ENCODE data around the gene TPO.
"Not testable (repeated sequence)": the region's sequence is repeated elsewhere in the genome, so short reads cannot be mapped to it uniquely, and the experiment has no call there.

The TPO gene

DNA sequence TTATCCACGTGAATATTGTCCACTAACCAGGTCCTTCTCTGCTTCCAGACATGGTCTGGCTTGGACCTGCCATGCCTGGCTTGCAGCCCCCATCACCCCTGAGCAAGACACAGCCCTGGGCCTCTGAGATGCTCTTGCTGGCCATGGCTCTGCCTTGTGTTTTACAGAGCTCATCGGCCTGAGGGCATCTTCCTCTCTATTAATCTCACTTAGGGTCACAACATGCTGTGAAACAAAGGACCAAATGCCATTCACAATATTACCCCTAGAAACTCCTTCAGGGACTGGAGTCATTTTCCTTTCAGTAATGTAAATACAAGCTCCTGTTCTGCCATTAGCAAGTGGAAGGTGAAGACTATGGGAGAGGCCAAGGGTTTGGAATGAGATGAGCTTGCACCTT is 6.8 kb upstream of the TPO start:
- no peak for DNase-seq

- no peak for DNase-seq
These were observed 5.2 kb upstream of the TPO start for GRCh38 chr2:1407950-1408675.

DNA sequence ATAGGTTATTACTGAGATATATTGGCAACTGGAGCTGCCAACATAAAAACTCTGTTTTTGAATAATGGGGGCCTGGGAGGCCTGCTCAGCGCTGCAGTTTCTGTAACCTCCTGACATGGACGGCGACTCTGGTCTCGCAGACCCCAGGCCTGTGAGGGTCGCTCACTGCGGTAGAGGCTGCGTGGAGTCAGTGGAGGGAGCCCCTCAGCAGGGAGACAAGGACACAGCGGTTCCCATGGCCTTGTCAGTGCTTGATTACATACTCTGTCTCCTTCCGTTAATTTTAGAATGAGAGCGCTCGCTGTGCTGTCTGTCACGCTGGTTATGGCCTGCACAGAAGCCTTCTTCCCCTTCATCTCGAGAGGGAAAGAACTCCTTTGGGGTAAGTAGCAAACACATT is 858 bp downstream of the TPO start:
- DNase-seq = no peak

- not testable (repeated sequence) for DNase-seq
These were observed 1.6 kb downstream of the TPO start for GRCh38 chr2:1414901-1415300.

DNA sequence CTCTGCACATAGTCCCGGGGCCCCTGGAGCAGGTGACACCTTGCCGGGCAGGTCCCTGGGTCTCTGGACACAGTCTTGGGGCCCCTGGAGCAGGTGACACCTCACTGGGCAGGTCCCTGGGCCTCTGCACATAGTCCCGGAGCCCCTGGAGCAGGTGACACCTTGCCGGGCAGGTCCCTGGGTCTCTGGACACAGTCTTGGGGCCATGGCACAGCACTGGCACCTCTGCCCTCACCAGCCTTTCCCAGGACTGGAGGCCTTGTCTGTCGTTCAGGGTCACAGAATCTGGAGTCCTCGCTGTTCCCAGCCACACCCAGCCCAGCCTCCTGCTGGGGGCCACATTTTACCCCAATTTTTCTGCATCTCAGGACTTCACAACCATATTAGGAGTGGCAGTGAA is 2.2 kb downstream of the TPO start:
- no peak for DNase-seq

DNA sequence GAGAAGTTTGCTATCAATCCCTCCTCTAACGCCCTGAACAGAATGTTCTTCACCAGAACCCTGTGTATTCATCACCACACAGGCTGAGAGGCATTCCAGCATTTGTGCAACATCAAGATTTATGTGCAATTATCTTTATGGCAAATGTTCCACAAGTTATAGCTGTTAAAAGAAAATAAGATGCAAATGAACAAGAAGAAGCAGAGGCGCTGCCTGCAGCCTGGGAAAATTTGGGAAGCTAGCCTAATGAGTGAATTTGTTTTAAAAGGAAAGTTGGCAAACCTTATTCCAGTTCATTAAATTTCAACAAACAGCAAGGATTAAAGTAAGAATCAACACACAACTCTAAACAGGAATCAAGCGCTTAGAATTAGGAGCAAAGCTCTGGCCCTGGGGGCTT is 5.3 kb downstream of the TPO start:
- no peak for DNase-seq

DNA sequence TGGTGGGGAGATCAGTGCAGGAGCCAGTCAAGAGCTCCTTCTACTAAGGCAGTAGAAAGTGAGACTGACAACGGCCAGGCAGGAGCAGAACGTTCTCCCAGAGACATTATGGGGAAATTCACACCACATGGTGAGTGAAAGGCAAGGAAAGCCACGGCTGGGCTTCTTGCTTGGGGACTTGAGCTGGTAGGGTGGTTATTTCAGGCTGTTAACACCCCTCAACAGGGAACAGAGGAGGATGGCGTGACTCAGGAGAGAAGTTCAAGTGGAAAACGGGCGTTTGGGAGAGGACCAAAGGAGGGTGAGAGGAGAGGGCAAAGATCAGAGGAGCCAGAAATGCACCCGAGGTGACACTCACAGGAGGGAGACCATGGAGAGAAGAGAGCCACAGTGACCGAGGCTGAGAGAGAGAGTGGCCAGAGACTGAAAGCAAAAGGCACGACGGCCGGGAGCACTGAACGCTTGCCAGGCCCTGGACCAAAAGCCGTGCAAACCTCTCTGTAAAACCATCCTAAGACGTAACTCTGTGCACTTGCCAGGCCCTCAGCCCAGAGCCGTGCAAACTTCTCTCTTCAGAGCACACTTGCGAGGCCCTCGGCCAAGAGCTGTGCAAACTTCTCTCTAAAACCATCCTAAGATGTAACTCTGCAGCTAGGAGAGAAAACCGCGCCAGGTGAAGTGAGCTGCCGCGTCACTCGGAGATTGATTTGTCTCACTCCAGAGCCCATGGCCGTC is 7.7 kb downstream of the TPO start:
- DNase-seq = no peak

DNA sequence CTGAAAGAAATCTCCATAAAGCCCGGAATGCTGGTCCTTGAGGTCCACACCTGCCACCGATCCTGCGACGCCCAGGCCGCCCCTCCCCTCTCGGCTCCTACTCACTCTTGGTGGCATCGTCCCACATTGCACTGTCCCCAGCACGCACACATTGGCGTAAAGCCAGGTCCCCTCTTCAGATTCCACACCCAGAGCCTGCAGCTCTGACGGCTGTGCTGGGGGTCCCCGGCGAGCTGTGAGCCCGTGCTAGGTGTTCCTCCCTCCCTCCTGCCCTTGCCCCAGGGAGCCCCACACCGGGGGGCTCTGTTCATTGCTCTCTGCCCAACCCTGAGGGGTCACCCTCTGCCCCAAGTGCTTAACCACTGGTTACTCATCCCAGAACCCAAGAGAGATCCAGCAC is 8.5 kb downstream of the TPO start:
- DNase-seq = no peak

DNA sequence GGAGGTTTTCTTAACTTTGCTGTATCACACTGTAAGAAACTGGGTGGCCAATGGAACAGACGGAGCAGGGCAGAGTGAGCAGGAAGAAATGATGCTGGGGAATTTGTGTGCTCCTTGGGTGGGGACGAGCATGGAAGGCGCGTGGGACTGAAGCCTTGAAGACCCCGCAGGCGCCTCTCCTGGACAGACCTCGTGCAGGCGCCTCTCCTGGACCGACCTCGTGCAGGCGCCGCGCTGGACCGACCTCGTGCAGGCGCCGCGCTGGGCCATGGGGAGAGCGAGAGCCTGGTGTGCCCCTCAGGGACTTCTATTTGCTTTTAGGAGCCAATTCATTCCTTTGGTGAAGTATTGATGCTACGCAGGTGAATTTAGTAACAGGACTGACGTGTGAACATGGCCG is 8.9 kb downstream of the TPO start:
- no peak for DNase-seq

GRCh38 chr2:1422716-1423285 is 9.5 kb downstream of the TPO start:
- no peak for DNase-seq

GRCh38 chr2:1427086-1427485 is 13.8 kb downstream of the TPO start:
- no peak for DNase-seq

DNA sequence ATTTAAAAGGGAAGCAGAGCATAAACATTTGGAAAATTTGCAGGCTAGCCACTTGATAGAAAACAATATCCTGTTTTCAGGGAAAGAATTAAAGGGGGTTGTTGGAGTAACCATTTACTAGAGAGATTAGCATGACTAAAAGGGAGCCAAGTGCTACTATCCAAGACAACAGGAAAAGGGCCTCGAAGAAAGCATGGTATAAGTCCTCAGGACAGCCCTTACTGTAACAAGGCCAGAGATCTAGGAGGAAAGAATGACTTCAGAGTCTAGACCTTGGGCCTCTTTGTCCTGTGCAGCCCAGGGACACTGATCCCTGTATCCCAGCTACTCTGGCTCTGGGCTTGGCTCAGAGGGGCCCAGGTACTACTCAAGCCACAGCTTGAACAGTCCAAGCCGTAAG is 16.6 kb downstream of the TPO start:
- DNase-seq = no peak

- DNase-seq = no peak
These were observed 17.2 kb downstream of the TPO start for GRCh38 chr2:1430491-1430890.

DNA sequence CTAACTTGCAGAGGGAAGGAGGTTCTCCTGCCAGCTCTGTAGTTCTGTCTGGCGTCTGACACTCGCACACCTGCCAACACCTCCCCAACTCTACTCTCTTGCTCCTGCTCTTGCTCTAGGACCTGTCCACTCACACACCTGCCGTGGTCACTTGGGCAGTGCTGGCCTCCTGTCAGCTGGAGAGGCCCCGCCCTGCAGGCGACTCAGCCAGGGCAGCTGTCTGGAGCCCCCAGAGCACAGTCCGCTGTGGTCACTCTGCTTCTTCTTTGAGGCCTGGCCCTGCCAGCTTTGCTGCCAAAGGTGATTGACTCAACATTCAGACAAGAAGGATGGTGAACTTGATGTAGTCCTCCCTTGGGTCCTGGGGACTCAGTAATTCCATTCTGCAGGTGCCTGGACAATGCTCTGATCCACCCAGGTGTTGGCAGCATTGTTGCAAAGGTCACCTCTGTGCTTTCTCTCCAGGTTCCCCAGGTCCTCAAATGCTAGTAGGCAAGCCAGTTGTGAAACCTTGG is 18.7 kb downstream of the TPO start:
- DNase-seq = no peak

DNA sequence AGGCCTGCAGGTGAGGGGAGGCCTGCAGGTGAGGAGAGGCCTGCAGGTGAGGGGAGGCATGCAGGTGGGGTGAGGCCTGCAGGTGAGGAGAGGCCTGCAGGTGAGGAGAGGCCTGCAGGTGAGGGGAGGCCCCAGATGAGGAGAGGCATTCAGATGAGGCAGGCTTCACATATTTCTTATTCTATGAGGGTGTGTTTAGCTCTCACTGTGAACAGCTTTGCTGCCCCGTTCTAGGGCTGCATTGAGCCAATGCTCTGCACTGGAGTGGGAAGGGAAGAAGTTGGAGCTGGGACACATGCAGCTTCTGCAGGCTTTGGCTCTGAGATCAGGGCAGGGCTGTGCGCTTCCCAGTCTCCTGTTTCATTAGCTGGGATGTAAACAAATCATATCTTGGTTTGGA is 19.5 kb downstream of the TPO start:
- no peak for DNase-seq

DNA sequence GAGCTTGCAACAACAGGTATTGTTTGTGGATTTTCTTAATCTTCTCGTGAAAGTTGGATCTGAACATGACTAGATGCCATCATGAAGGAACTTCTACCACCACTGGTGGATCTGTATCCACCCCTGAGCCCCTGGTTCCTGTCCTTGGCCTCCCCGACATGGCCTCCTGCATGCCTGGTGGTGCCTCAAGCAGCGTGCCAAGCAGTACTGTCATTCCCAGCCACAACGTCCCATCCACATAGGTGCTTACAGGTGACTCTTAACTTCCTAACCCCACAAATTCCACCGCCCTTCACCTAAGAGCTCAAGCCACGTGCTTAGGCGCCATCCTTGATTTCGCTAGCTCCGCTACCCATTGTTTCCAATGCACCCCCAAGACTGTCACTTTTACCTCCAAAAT is 23.1 kb downstream of the TPO start:
- DNase-seq = no peak

DNA sequence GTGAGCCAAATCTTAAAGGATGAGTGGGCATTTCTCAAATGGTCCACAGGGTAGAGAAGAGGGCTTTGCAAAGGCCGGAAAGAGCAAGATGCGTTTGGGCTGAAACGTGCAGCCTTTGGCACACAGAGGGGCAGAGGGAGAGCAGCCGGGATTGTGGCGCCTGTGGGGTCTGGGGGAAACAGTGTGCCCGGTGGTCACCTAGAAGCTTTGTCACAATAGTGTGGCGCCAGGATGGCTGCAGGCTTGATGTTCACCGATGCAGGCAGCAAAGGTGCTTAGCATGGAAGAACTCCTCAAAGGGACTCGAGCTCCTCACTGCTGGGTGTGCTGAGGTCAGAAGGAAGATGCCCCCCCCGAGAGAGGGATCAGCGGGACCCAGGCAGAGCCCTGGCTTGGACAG is 23.8 kb downstream of the TPO start:
- DNase-seq = no peak

- no peak for DNase-seq
These were observed 24.3 kb downstream of the TPO start for GRCh38 chr2:1437537-1437936.

DNA sequence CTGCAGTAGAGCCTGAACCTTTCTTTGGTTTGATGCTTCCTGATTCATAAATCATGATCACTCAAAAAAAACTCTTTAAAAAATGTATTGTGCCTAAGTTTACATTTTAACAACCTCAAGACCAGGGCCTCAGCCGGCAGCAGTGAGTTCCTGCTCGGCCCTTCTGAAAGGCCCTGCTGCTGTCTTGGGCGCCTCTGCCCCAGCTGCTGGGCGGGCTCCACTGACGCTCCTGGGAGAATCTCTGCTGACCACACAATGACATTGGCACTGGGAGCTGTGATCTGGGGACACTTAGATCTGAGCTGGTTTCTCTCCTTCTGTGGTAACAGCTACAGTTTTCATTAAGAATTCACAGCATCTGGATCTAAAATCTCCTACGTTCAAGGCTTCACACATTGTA is 25.7 kb downstream of the TPO start:
- DNase-seq = no peak

DNA sequence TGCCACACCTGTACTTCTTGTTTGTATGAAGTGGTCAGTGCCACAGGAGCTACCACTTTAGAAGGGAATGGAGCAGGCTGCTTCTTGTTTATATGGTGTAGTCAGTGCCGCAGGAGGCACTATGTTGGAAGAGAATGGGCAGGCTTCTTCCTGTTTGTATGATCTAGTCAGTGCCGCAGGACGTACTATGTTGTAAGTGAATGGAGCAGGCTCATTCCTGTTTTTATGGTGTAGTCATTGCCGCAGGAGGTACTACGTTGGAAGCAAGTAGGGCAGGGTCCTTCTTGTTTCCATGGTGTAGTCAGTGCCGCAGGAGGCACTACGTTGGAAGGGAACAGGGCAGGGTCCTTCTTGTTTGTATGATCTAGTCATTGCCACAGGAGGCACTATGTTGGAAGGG is 27.3 kb downstream of the TPO start:
- DNase-seq = no peak

DNA sequence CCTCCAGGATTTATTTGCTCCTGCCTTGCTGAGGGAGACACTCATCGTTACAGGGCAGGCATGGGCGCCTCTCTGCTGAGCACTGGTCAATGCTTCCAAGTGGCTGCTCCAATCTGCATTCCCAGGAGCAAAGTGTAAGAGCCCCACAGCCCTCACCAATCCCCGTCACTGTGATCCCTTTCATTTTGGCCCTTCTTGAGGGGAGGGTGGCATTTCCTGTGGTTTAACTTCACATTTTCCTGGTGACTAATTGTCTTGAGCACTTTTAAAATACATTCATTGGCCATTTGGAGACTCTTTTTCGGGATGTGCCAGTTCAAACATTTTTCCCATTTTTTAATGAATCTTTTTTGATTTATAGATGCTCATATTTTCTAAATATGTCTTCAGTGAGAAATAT is 33.0 kb downstream of the TPO start:
- DNase-seq = no peak

- no peak for DNase-seq
These were observed 34.7 kb downstream of the TPO start for GRCh38 chr2:1448009-1448408.

- no peak for DNase-seq
These were observed 37.7 kb downstream of the TPO start for GRCh38 chr2:1450915-1451314.

DNA sequence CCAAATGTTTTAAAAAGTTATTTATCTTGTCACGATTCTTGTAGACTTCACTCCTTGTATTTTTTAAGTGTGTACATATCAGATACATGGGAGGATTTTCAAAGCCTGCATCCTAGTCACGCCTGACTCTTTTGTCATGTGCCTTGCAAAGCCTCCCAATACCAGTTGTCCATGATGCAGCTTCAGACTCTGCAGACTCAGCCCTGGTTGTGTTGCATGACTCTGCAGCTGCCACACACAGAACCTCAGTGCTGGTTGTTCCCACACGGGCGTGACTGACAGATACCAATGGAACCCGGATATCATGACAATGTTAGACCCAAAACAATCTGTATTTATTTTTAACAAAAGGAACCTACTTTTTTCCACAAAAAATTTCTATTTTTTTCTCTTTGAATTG is 38.2 kb downstream of the TPO start:
- no peak for DNase-seq

All from activated naive CD4-positive, alpha-beta T cell treated with Interleukin-2 at 50 U/mL for 16 hours (primary cell).